ENCODE data around the gene ZFP3.
"Not testable (repeated sequence)": the region's sequence is repeated elsewhere in the genome, so short reads cannot be mapped to it uniquely, and the experiment has no call there.

Gene ZFP3

GRCh38 chr17:5080591-5080990 is 2.3 kb downstream of the ZFP3 start:
- no peak for DNase-seq

- no peak for DNase-seq
These were observed 14.1 kb downstream of the ZFP3 start for GRCh38 chr17:5092218-5093010.

DNA sequence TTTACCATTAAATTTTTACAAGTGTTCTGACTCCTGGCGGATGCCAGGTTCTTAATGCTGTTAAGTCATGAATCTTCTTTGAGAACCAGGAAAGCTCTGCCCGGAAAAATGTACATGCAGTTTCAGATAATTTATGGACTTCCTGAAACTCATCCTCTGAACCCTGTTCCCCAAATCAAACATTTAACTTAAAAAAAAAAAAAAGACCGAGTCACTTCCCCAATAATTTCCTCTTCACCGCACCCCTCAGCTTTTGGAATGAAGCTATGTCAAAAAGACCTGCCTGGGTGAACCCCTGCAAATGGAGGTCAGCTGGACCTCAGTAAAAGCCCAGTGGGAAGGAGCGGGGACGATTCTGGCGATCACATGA is 18.4 kb downstream of the ZFP3 start:
- no peak for DNase-seq

- no peak for DNase-seq
These were observed 19.0 kb downstream of the ZFP3 start for GRCh38 chr17:5097101-5097834.

DNA sequence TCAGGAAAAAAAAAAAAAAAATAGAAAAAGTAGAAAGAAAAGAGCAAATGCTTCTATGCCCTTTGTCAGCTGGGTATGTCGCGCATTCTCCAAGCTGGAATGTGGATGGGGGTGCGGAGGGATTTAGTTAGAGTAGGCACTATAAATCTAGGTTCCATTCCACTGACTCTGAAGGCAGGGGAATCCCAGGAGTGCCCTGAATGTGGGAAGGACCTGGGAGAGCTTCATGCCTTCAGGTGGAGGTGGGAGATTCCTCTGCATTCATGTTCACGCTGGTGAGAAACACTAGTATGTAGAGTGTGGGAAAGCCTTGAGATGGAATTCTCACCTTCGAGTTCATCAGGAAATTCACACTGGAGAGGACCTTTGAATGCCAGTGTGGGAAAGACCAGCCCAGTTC is 21.0 kb downstream of the ZFP3 start:
- no peak for DNase-seq

DNA sequence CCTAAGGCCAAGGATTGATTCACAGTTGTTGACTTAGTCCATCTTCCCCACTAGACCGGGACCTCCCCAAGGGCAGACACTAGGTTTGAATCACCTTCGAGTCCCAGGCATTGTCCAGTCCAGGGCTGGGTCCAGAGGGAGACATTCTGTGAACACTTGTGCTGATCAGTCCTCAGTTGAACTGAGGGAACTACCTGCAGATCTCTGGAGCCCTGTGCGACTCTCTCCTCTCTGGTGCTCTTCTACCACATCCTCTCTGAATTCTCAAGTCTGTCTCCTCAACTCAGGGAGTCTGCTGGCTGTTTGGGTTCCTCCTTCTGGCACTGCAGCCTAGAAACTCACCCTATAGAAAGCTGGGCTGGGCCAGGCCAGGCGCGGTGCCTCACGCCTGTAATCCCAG is 22.6 kb downstream of the ZFP3 start:
- no peak for DNase-seq

- DNase-seq, result peak; percentile 97
These were observed 32.5 kb downstream of the ZFP3 start for GRCh38 chr17:5110816-5111215.

- DNase-seq, result peak; percentile 99
These were observed 33.3 kb downstream of the ZFP3 start, which contains the start of gene ZNF232 for GRCh38 chr17:5111402-5112204. TSS of gene ZNF232 (minus strand) at chr17:5111878. CDS start at chr17:5111822, 56 bp downstream.

- no peak for DNase-seq
These were observed 37.7 kb downstream of the ZFP3 start, which contains the start of gene USP6 for GRCh38 chr17:5115673-5116651. TSS of gene USP6 (plus strand) at chr17:5116032. CDS start at chr17:5130368, 14,336 bp downstream.

- DNase-seq, result no peak
These were observed 40.0 kb downstream of the ZFP3 start for GRCh38 chr17:5118219-5118618.

- DNase-seq, result no peak
These were observed 41.8 kb downstream of the ZFP3 start for GRCh38 chr17:5120036-5120435.

DNA sequence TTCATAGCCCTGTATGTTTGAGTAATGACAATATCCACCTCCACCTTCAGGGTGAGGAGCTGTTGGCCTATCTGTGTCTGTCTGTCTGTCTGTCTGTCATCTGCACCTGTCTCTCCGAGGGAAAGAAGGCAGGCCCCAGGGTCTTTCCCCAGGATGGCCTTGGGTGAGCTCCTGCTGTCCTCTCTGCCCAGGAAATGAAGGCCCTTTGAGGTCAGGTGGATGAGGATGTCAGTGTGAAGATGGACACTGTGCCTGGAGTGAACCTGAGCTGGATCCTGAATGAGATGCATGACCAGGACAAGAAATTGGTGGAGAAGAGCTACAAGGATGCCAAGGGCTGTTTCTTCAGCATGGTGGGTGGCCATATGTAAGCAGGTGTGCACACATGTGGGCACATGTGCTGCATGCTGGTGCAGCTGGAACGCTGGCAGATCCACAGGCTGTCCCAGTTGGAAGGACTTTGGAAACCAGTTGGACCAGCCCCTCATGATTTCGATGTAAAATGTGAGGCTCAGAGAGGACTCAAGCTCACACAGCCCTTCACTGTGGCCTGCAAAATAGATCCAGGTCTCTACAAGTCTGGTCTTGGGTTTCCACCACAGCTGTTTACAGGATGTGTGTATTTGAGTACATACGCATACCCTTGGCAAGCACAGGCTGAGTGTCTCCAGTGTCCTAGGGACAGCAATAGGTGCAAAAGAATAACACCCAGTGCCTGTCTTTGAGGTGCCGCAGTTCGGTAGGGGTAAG is 42.3 kb downstream of the ZFP3 start:
- DNase-seq, result not testable (repeated sequence)

GRCh38 chr17:5121186-5121841 is 43.0 kb downstream of the ZFP3 start:
- no peak for DNase-seq

DNA sequence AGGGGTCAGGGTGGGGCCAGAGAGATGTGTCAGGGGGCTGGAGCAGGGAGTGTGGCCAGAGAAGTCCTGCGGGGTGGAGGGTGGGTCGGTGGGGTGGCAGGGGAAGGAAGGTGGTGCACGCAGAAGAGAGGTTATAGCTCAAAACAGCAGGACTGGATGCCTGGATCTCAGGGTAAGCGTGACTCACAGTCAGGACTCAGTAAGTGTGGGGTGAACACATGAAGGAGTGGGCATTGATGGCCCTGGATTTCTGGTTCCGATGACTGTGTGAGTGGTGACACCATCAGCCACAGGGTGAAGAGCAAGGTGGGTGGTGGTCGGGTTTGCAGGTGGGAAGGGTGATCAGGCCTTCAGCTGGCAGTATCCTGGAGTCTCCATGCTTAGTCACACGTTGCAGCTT is 43.8 kb downstream of the ZFP3 start:
- not testable (repeated sequence) for DNase-seq

DNA sequence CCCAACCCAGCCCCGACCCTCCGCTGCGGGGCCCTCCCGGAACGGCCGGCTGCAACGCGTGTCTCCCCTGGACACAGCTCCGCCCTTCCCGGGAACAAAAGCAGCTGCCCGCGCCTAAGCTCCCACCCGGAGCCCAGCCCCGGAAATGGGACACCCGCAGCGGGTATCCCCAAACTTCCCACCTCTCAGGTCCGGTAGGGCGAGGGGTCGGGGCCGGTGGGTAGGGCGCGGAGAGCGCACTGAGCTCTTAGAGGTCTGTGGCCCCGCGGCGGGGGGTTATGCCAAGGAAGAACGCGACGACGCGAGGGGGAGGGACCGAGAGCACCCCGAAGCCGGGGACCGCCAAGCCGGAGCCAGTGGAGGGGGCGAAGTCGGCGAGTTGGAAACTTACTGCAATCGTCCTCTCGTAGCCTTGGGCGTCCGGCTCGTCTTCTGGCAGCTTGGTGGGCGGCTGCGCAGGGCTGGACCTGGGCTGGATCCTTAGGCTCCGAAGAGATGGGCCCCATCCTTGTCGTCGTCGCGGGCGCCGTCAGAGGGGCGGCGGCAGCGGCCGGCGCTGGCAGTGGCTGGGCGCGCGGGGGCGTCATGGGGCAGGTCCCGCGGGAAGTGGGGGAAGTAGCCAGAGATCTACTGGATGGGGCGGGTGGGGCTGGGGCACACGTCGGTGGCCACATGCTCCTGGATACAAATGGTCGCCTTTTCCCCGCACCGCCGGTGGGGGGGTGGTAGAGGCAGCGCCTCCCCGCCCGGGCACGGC is 44.5 kb downstream of the ZFP3 start:
- no peak for DNase-seq

GRCh38 chr17:5123343-5124124 is 45.3 kb downstream of the ZFP3 start:
- DNase-seq, result no peak

GRCh38 chr17:5124125-5124760 is 46.0 kb downstream of the ZFP3 start:
- DNase-seq, result not testable (repeated sequence)

- not testable (repeated sequence) for DNase-seq
These were observed 46.6 kb downstream of the ZFP3 start for GRCh38 chr17:5124896-5125295.

Measured in OCI-M1 (cell line).